Kidney capillary endothelial cell (primary cell): Measurements from ENCODE around the gene MPZL1.
A peak's percentile ranks its signal among the peaks of the same experiment; 100 is the strongest.
"Not testable (repeated sequence)": the region's sequence is repeated elsewhere in the genome, so short reads cannot be mapped to it uniquely, and the experiment has no call there.

ENCODE experiments used
- DNase-seq: peaks from one replicate; pipeline ENCODE4 v3.0.0-alpha.2; 2018; ENCODE audit warnings: low spot score

The MPZL1 gene

GRCh38 chr1:167812972-167813371, 91.2 kb downstream of the MPZL1 start:
- DNase-seq = no peak

- DNase-seq = no peak
Measured at GRCh38 chr1:167815650-167816049, 93.9 kb downstream of the MPZL1 start.

GRCh38 chr1:167819849-167820683, 98.3 kb downstream of the MPZL1 start:
- peak; percentile 95 for DNase-seq

GRCh38 chr1:167820684-167821355, 99.0 kb downstream of the MPZL1 start:
- no peak for DNase-seq

GRCh38 chr1:167821356-167821685, 99.5 kb downstream of the MPZL1 start:
- DNase-seq = no peak

- DNase-seq = no peak
Measured at GRCh38 chr1:167821969-167822685, 100.3 kb downstream of the MPZL1 start.

- DNase-seq = no peak
Measured at GRCh38 chr1:167824163-167824794, 102.5 kb downstream of the MPZL1 start.

GRCh38 chr1:167825419-167826079, 103.8 kb downstream of the MPZL1 start:
- no peak for DNase-seq

GRCh38 chr1:167826127-167826526, 104.3 kb downstream of the MPZL1 start:
- no peak for DNase-seq

- no peak for DNase-seq
Measured at GRCh38 chr1:167829868-167830267, 108.1 kb downstream of the MPZL1 start.

GRCh38 chr1:167830668-167831067, 108.9 kb downstream of the MPZL1 start:
- not testable (repeated sequence) for DNase-seq

- DNase-seq = no peak
Measured at GRCh38 chr1:167832693-167833092, 110.9 kb downstream of the MPZL1 start.

- no peak for DNase-seq
Measured at GRCh38 chr1:167833904-167834303, 112.1 kb downstream of the MPZL1 start.

GRCh38 chr1:167836197-167836596, 114.4 kb downstream of the MPZL1 start:
- DNase-seq = no peak

GRCh38 chr1:167837326-167837725, 115.5 kb downstream of the MPZL1 start:
- no peak for DNase-seq

GRCh38 chr1:167839009-167839408, 117.2 kb downstream of the MPZL1 start:
- DNase-seq = peak; percentile 79
